ENCODE data around the gene MTMR2. TPM values are rescaled to one million over a fixed set of nuclear protein-coding genes. Genes with fewer than 3 reads are reported as not detected.

The MTMR2 gene
- total and polyA plus RNA-seq, 2 of the 13 experiments (the other 11 are each of a cell fraction or from before 2014, with no cell fraction given) = 12.7 to 22.3 TPM

DNA sequence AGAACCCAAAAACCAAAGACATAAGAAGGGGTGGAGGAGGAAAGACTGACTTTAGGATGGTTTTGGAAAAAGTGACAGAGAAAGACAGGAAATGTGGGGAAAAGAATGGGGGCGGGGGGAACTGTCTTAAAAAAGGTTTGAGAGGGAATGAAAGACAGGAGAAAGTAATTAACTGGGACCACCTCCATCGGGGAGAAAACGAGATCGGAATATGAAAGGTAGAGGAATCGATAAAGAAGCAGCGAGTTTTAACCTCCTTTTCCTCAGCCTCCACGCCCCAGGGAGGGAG is 524 bp downstream of the MTMR2 start:
- FAIRE-seq = no peak
- Histone ChIP-seq H3K4me1 (ENCODE audit: insufficient read depth, low read length) (peaks cover 38% of the 10 kb centered on the region), H3K27ac (ENCODE audit: extremely low read length, insufficient read depth, low read length) (peak overlapping the region; percentile 85), H3K4me3 (replicated peaks in 1 of 3; ENCODE audit: insufficient read depth in 1 of 3, low read depth in 2 of 3, low read length in 3 of 3) (peak overlapping the region; percentile 91 to 93 (median 93)), H2AFZ (ENCODE audit: low read length) (peak overlapping the region; percentile 80), H3K79me2 (ENCODE audit: insufficient read depth, low read length) (peaks cover 52% of the 10 kb centered on the region), H3K9ac (ENCODE audit: insufficient read depth, low read depth, low read length) (peak overlapping the region; percentile 89), H3K36me3 (replicated peaks in 1 of 2; ENCODE audit: control insufficient read depth in 1 of 2, insufficient read depth in 2 of 2, low read length in 2 of 2) (no peaks in the 10 kb centered on the region), H4K20me1 (ENCODE audit: insufficient read depth, low read length) (no peaks in the 10 kb centered on the region), H3K27me3 (ENCODE audit: control insufficient read depth in 1 of 2, insufficient read depth in 2 of 2, low read length in 2 of 2) (no peaks in the 10 kb centered on the region; a peak in 1 of 5 replicates), H3K9me3 (ENCODE audit: low read length) (no peaks in the 10 kb centered on the region), H3K4me2 (ENCODE audit: low read depth, low read length) (peak overlapping the region; percentile 71)
- POLR2A ChIA-PET = interaction anchor here (0.7 to 1.8 kb wide), 6 partner anchors 7 to 466 kb away, joined by 3 to 11 read pairs (median 4); partner anchors contain the start of genes CCDC82, JRKL and MAML2
- BruUV-seq (replicated peaks) = no TSS peak
- no peak for DNase-seq (ENCODE audit: low spot score)
- TF ChIP-seq ZNF431 (CRISPR knock-in tag; IDR thresholded peaks at IDR 0.05; ENCODE audit: borderline replicate concordance, low read depth) (0 out of 2 replicates have a peak, but pooled peaks have one; percentile 6), NAIF1 (CRISPR knock-in tag; IDR thresholded peaks at IDR 0.05; ENCODE audit: borderline replicate concordance) (0 out of 2 replicates have a peak, but pooled peaks have one; percentile 40), ZBTB8A (CRISPR knock-in tag; IDR thresholded peaks at IDR 0.05; ENCODE audit: borderline replicate concordance, low read depth) (no peak)
- ATAC-seq = no peak
- CTCF ChIA-PET (ENCODE audit: low intra/inter-chr PET ratio, low total read pairs) = no interaction called here
- intact Hi-C loops (cut with micrococcal nuclease; ENCODE audit: unreplicated experiment) (loop anchor here (10.0 kb wide), 1 partner anchor 91 kb away; no protein-coding TSS in a partner anchor), in situ Hi-C loops (cut with HindIII; ENCODE audit: extremely low pct_ligation_motif_present, low pct_unique_long_range_greater_than_20kb) (no loop called here)
- 2% methylated on average over 7 of the region's 7 CpGs for whole genome bisulfite sequencing (ENCODE audit: low lambda C conversion rate)

DNA sequence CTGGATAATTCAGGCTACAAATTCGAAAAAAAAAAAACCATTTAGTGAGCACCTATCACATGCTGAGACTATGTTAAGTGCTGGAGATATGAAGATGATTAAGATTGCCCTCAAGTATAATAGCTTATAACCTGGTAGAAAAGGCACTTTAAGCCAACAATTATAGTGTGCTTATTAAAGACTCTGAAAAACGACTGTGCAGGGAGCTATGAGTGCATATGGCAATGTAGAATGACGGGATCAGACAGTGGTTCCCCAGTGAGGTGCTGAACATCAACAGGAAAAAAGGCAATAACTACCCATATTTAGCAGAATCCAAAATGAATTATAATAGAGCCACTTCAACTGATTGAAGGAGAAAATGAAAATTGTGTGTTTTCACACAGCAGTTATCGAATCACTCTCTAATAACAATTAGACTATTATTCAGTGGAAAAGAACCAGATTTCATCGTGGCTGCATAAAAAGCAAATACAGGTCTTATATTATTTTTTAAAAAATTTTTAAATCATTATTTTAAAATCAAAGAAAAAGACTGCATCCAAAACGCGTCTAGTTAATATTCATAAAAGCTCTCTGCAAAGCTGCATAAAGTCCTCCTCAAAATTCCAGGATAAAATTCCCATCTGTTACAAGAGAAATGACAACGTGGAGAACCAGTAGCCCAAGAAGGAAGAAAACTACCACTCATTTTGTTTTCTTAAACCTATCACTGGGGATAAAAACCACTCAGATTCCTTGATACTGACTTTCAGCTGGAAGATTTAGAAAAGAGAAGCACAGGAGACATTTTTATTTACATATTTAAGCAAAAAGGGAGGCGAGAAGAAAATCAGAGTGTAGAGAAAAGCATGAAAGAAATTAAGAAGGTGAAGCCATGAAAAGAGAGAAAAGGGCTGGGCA is 1.1 kb downstream of the MTMR2 start:
- peak overlapping the region; percentile 80 for H2AFZ ChIP-seq (ENCODE audit: low read length)
- H4K20me1 ChIP-seq (ENCODE audit: insufficient read depth, low read length) = no peaks in the 10 kb centered on the region
- H3K4me1 ChIP-seq (ENCODE audit: insufficient read depth, low read length) = peaks cover 41% of the 10 kb centered on the region
- intact Hi-C loops (cut with micrococcal nuclease; ENCODE audit: unreplicated experiment) = loop anchor here (10.0 kb wide), 1 partner anchor 92 kb away; no protein-coding TSS in a partner anchor
- DNase-seq (ENCODE audit: low spot score) (no peak), FAIRE-seq (no peak), ATAC-seq (no peak)
- BruUV-seq (replicated peaks) = TSS peak; percentile 51
- H3K9ac ChIP-seq (ENCODE audit: insufficient read depth, low read depth, low read length) = peak overlapping the region; percentile 89
- H3K27me3 ChIP-seq (ENCODE audit: control insufficient read depth in 1 of 2, insufficient read depth in 2 of 2, low read length in 2 of 2) = no peaks in the 10 kb centered on the region; a peak in 1 of 5 replicates
- CTCF ChIA-PET (ENCODE audit: low intra/inter-chr PET ratio, low total read pairs) = no interaction called here
- POLR2A ChIA-PET = no interaction called here
- TF ChIP-seq JUN (CRISPR knock-in tag; IDR thresholded peaks at IDR 0.05) (no peak), ZNF615 (CRISPR knock-in tag; IDR thresholded peaks at IDR 0.05; ENCODE audit: borderline replicate concordance) (no peak), ZNF703 (CRISPR knock-in tag; IDR thresholded peaks at IDR 0.05; ENCODE audit: borderline replicate concordance) (no peak), BRCA1 (CRISPR knock-in tag; IDR thresholded peaks at IDR 0.05) (no peak), ZSCAN30 (CRISPR knock-in tag; IDR thresholded peaks at IDR 0.05) (no peak), KDM2A (CRISPR knock-in tag; IDR thresholded peaks at IDR 0.05; ENCODE audit: borderline replicate concordance, low read depth) (no peak)
- TF ChIP-seq, protein P1, sequence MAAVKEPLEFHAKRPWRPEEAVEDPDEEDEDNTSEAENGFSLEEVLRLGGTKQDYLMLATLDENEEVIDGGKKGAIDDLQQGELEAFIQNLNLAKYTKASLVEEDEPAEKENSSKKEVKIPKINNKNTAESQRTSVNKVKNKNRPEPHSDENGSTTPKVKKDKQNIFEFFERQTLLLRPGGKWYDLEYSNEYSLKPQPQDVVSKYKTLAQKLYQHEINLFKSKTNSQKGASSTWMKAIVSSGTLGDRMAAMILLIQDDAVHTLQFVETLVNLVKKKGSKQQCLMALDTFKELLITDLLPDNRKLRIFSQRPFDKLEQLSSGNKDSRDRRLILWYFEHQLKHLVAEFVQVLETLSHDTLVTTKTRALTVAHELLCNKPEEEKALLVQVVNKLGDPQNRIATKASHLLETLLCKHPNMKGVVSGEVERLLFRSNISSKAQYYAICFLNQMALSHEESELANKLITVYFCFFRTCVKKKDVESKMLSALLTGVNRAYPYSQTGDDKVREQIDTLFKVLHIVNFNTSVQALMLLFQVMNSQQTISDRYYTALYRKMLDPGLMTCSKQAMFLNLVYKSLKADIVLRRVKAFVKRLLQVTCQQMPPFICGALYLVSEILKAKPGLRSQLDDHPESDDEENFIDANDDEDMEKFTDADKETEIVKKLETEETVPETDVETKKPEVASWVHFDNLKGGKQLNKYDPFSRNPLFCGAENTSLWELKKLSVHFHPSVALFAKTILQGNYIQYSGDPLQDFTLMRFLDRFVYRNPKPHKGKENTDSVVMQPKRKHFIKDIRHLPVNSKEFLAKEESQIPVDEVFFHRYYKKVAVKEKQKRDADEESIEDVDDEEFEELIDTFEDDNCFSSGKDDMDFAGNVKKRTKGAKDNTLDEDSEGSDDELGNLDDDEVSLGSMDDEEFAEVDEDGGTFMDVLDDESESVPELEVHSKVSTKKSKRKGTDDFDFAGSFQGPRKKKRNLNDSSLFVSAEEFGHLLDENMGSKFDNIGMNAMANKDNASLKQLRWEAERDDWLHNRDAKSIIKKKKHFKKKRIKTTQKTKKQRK (IDR thresholded peaks at IDR 0.05; ENCODE audit: low read length) = no peak
- TF ChIP-seq, protein P2, sequence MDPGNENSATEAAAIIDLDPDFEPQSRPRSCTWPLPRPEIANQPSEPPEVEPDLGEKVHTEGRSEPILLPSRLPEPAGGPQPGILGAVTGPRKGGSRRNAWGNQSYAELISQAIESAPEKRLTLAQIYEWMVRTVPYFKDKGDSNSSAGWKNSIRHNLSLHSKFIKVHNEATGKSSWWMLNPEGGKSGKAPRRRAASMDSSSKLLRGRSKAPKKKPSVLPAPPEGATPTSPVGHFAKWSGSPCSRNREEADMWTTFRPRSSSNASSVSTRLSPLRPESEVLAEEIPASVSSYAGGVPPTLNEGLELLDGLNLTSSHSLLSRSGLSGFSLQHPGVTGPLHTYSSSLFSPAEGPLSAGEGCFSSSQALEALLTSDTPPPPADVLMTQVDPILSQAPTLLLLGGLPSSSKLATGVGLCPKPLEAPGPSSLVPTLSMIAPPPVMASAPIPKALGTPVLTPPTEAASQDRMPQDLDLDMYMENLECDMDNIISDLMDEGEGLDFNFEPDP (CRISPR knock-in tag; conservative IDR thresholded peaks at IDR 0.05) = no peak
- peak overlapping the region; percentile 71 for H3K4me2 ChIP-seq (ENCODE audit: low read depth, low read length)
- H3K79me2 ChIP-seq (ENCODE audit: insufficient read depth, low read length) = peaks cover 55% of the 10 kb centered on the region
- no peaks in the 10 kb centered on the region for H3K9me3 ChIP-seq (ENCODE audit: low read length)
- H3K36me3 ChIP-seq (replicated peaks in 1 of 2; ENCODE audit: control insufficient read depth in 1 of 2, insufficient read depth in 2 of 2, low read length in 2 of 2) = no peaks in the 10 kb centered on the region
- WGBS (ENCODE audit: low lambda C conversion rate) = 36% methylated on average over 9 of the region's 9 CpGs
- in situ Hi-C loops (cut with HindIII; ENCODE audit: extremely low pct_ligation_motif_present, low pct_unique_long_range_greater_than_20kb) = no loop called here
- peak overlapping the region; percentile 85 for H3K27ac ChIP-seq (ENCODE audit: extremely low read length, insufficient read depth, low read length)
- H3K4me3 ChIP-seq (replicated peaks in 1 of 3; ENCODE audit: insufficient read depth in 1 of 3, low read depth in 2 of 3, low read length in 3 of 3) = peak overlapping the region; percentile 91 to 93 (median 93)

Data from HepG2 (cell line).